ENCODE data around the gene PDK2. TPM values are rescaled to one million over a fixed set of nuclear protein-coding genes. Genes with fewer than 3 reads are reported as not detected.
A peak's percentile ranks its signal among the peaks of the same experiment; 100 is the strongest.

PDK2 gene
- total and polyA plus RNA-seq, 3 experiments from 2014 or later = 19.5 to 41.2 (median 22.4) TPM

DNA sequence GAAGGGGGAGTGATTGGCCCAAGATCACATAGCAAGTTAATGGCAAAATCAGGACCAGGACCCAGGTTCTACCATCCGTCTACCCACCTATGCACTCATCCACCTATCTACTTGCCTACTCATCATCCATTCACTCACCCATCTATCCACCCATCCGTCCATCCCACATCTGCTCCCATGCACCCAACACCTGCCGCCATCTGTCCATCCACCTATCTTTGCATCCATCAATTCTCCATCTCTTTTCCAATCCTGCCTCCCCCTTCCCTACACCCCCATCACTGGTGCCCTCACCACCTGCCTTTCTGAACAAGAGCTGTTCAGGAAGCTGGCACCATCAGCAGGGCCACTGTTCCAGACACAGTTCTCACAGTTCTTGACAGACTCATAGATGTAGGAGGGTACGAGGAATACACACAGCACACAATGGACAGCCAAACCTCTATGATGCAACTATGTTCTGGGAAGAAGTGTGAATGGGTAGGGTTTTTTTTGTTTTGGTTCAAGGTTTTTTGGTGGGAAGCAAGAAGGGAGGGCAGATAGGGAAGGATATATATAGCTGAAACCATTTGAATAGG lies 30.4 kb downstream of the PDK2 start:
- Mint-ChIP-seq H3K9me3 (no peaks in the 10 kb centered on the region), H3K27me3 (peaks cover 8 to 24% of the 10 kb centered on the region in 2 donors), H3K36me3 (no peaks in the 10 kb centered on the region), H3K4me3 (no peak overlapping the region), H3K4me1 (peaks cover 14 to 18% (median 14%) of the 10 kb centered on the region in 3 donors), H3K27ac (peak overlapping the region in 1 of 8 donors; percentile 30)
- no peak overlapping the region for H3K4me3 ChIP-seq (ENCODE audit: low read length)
- ChIA-PET POLR2A (no interaction called here), CTCF (interaction anchor here (1.0 to 2.2 kb wide), 4 partner anchors 8 to 44 kb away, joined by 3 to 6 read pairs (median 3); no protein-coding TSS in a partner anchor)
- no peaks in the 10 kb centered on the region for H3K9me3 ChIP-seq (ENCODE audit: low read length)
- no peaks in the 10 kb centered on the region for H3K36me3 ChIP-seq (ENCODE audit: insufficient read depth, low read length)
- H3K4me1 ChIP-seq (ENCODE audit: insufficient read depth, low read length) = peaks cover 11% of the 10 kb centered on the region
- no peak for DNase-seq
- H3K27me3 ChIP-seq (ENCODE audit: insufficient read depth, low read length, poor library complexity, severe bottlenecking) = peaks cover 10% of the 10 kb centered on the region
- no peak overlapping the region for H3K27ac ChIP-seq (ENCODE audit: low read depth, low read length)

GRCh38 chr17:50127697-50128361 lies 32.7 kb downstream of the PDK2 start:
- no peak for DNase-seq
- Histone ChIP-seq H3K4me1 (ENCODE audit: insufficient read depth, low read length) (peaks cover 16% of the 10 kb centered on the region), H3K9me3 (ENCODE audit: low read length) (no peaks in the 10 kb centered on the region), H3K27ac (ENCODE audit: low read depth, low read length) (no peak overlapping the region), H3K27me3 (ENCODE audit: insufficient read depth, low read length, poor library complexity, severe bottlenecking) (peaks cover 6% of the 10 kb centered on the region), H3K4me3 (ENCODE audit: low read length) (no peak overlapping the region), H3K36me3 (ENCODE audit: insufficient read depth, low read length) (no peaks in the 10 kb centered on the region)
- ChIA-PET CTCF (interaction anchor here (1.1 kb wide), 1 partner anchor 13 kb away, joined by 3 read pairs; no protein-coding TSS in a partner anchor), POLR2A (no interaction called here)
- H3K27ac Mint-ChIP-seq = peak overlapping the region in 1 of 8 donors; percentile 68
- H3K27me3 Mint-ChIP-seq = peaks cover 5 to 15% of the 10 kb centered on the region in 2 donors
- peaks cover 0 to 2% (median 0%) of the 10 kb centered on the region in 3 donors for H3K36me3 Mint-ChIP-seq
- H3K9me3 Mint-ChIP-seq = no peaks in the 10 kb centered on the region
- H3K4me3 Mint-ChIP-seq = no peak overlapping the region
- H3K4me1 Mint-ChIP-seq = peaks cover 23 to 37% (median 32%) of the 10 kb centered on the region in 3 donors

- Mint-ChIP-seq H3K4me3 (peak overlapping the region; percentile 50 to 90 (median 80)), H3K27me3 (peaks cover 5 to 15% of the 10 kb centered on the region in 2 donors), H3K36me3 (peaks cover 0 to 5% (median 0%) of the 10 kb centered on the region in 3 donors), H3K27ac (peak overlapping the region in 6 of 8 donors; percentile 38 to 79 (median 52)), H3K4me1 (peaks cover 23 to 41% (median 32%) of the 10 kb centered on the region in 3 donors), H3K9me3 (no peaks in the 10 kb centered on the region)
- H3K36me3 ChIP-seq (ENCODE audit: insufficient read depth, low read length) = no peaks in the 10 kb centered on the region
- no peak for DNase-seq
- POLR2A ChIA-PET = no interaction called here
- CTCF ChIA-PET = no interaction called here
- no peaks in the 10 kb centered on the region for H3K9me3 ChIP-seq (ENCODE audit: low read length)
- peaks cover 16% of the 10 kb centered on the region for H3K4me1 ChIP-seq (ENCODE audit: insufficient read depth, low read length)
- H3K4me3 ChIP-seq (ENCODE audit: low read length) = no peak overlapping the region
- H3K27me3 ChIP-seq (ENCODE audit: insufficient read depth, low read length, poor library complexity, severe bottlenecking) = peaks cover 6% of the 10 kb centered on the region
- no peak overlapping the region for H3K27ac ChIP-seq (ENCODE audit: low read depth, low read length)
These were observed 33.5 kb downstream of the PDK2 start for GRCh38 chr17:50128441-50129352.

- H3K27me3 Mint-ChIP-seq = peaks cover 5 to 15% of the 10 kb centered on the region in 2 donors
- Histone ChIP-seq H3K4me1 (ENCODE audit: insufficient read depth, low read length) (peaks cover 16% of the 10 kb centered on the region), H3K4me3 (ENCODE audit: low read length) (no peak overlapping the region), H3K36me3 (ENCODE audit: insufficient read depth, low read length) (peaks cover 2% of the 10 kb centered on the region), H3K27me3 (ENCODE audit: insufficient read depth, low read length, poor library complexity, severe bottlenecking) (peaks cover 6% of the 10 kb centered on the region), H3K27ac (ENCODE audit: low read depth, low read length) (no peak overlapping the region), H3K9me3 (ENCODE audit: low read length) (no peaks in the 10 kb centered on the region)
- H3K27ac Mint-ChIP-seq = peak overlapping the region in 2 of 8 donors; percentile 27 to 52
- H3K4me3 Mint-ChIP-seq = peak overlapping the region; percentile 62 to 78 (median 75)
- CTCF ChIA-PET = interaction anchor here (1.8 to 1.9 kb wide), 2 partner anchors 10 to 35 kb away, joined by 7 to 8 read pairs; no protein-coding TSS in a partner anchor
- H3K4me1 Mint-ChIP-seq = peaks cover 23 to 41% (median 32%) of the 10 kb centered on the region in 3 donors
- H3K36me3 Mint-ChIP-seq = peaks cover 0 to 9% (median 0%) of the 10 kb centered on the region in 3 donors
- POLR2A ChIA-PET = no interaction called here
- no peak for DNase-seq
- no peaks in the 10 kb centered on the region for H3K9me3 Mint-ChIP-seq
These were observed 34.2 kb downstream of the PDK2 start for GRCh38 chr17:50129353-50129727.

- POLR2A ChIA-PET = interaction anchor here (0.7 to 0.9 kb wide), 2 partner anchors 9 to 22 kb away, joined by 3 read pairs; no protein-coding TSS in a partner anchor
- CTCF ChIA-PET = interaction anchor here (0.9 to 2.5 kb wide), 7 partner anchors 9 to 42 kb away, joined by 3 to 8 read pairs (median 7); no protein-coding TSS in a partner anchor
These were observed 34.8 kb downstream of the PDK2 start, which contains the start of gene SAMD14 for GRCh38 chr17:50129728-50130558. TSS of gene SAMD14 (minus strand) at chr17:50130160. CDS start at chr17:50124959, 5,201 bp downstream.

GRCh38 chr17:50130559-50131305 lies 35.6 kb downstream of the PDK2 start:
- no peaks in the 10 kb centered on the region for H3K9me3 Mint-ChIP-seq
- Histone ChIP-seq H3K36me3 (ENCODE audit: insufficient read depth, low read length) (peaks cover 5% of the 10 kb centered on the region), H3K9me3 (ENCODE audit: low read length) (no peaks in the 10 kb centered on the region), H3K4me3 (ENCODE audit: low read length) (no peak overlapping the region), H3K27ac (ENCODE audit: low read depth, low read length) (no peak overlapping the region), H3K27me3 (ENCODE audit: insufficient read depth, low read length, poor library complexity, severe bottlenecking) (peaks cover 6% of the 10 kb centered on the region), H3K4me1 (ENCODE audit: insufficient read depth, low read length) (peaks cover 16% of the 10 kb centered on the region)
- ChIA-PET POLR2A (interaction anchor here (0.6 to 1.1 kb wide), 4 partner anchors 8 to 26 kb away, joined by 3 read pairs; no protein-coding TSS in a partner anchor), CTCF (interaction anchor here (0.9 to 2.5 kb wide), 8 partner anchors 8 to 70 kb away, joined by 3 to 8 read pairs (median 5); no protein-coding TSS in a partner anchor)
- H3K4me1 Mint-ChIP-seq = peaks cover 23 to 41% (median 32%) of the 10 kb centered on the region in 3 donors
- H3K27ac Mint-ChIP-seq = peak overlapping the region in 5 of 8 donors; percentile 45 to 90 (median 78)
- DNase-seq = peak in 1 of 5 donors; percentile 42
- peak overlapping the region; percentile 65 to 82 (median 72) for H3K4me3 Mint-ChIP-seq
- H3K36me3 Mint-ChIP-seq = peaks cover 0 to 18% (median 2%) of the 10 kb centered on the region in 3 donors
- H3K27me3 Mint-ChIP-seq = peaks cover 5 to 15% of the 10 kb centered on the region in 2 donors

More at GRCh38 chr17:50129728-50130558, 34.8 kb downstream of the PDK2 start, which contains the start of gene SAMD14:
- no peak within 1 kb of the TSS for H3K27ac ChIP-seq (ENCODE audit: low read depth, low read length)
- H3K27me3 ChIP-seq (ENCODE audit: insufficient read depth, low read length, poor library complexity, severe bottlenecking) = peaks cover 6% of the 10 kb centered on the region
- H3K4me3 Mint-ChIP-seq = peak within 1 kb of the TSS; percentile 74 to 89 (median 78)
- peaks cover 5% of the 10 kb centered on the region for H3K36me3 ChIP-seq (ENCODE audit: insufficient read depth, low read length)
- peak; percentile 37 to 72 (median 48) for DNase-seq
- H3K4me1 Mint-ChIP-seq = peaks cover 23 to 41% (median 32%) of the 10 kb centered on the region in 3 donors
- H3K4me1 ChIP-seq (ENCODE audit: insufficient read depth, low read length) = peaks cover 16% of the 10 kb centered on the region
- peak within 1 kb of the TSS in 6 of 8 donors; percentile 45 to 90 (median 75) for H3K27ac Mint-ChIP-seq
- no peaks in the 10 kb centered on the region for H3K9me3 Mint-ChIP-seq
- H3K9me3 ChIP-seq (ENCODE audit: low read length) = no peaks in the 10 kb centered on the region
- peak within 1 kb of the TSS; percentile 41 for H3K4me3 ChIP-seq (ENCODE audit: low read length)
- peaks cover 0 to 14% (median 0%) of the 10 kb centered on the region in 3 donors for H3K36me3 Mint-ChIP-seq
- H3K27me3 Mint-ChIP-seq = peaks cover 5 to 15% of the 10 kb centered on the region in 2 donors
